Calu3 (cell line): ENCODE data around the gene HRH1. TPM values are rescaled to one million over a fixed set of nuclear protein-coding genes. Genes with fewer than 3 reads are reported as not detected.

Experiments used
- BruUV-seq: library from RNA; stranded (reverse); fragments of 400-500 nt; replicated peaks from 2 replicates; lab custom pipeline; 2021; lab: Mats Ljungman, UMichigan
- CTCF ChIA-PET: fragments of 300-600 bp; sonication (Branson Sonifier 250); formaldehyde crosslinking; loops from one replicate; lab custom pipeline; 2022; ENCODE audit warnings: antibody characterized with exemption; lab: Charles Lee
- DNase-seq: peaks from one replicate; pipeline ENCODE4 v3.0.0; 2022
- H3K27ac Mint-ChIP-seq: one replicate; pipeline ENCODE4 v1.8.0; 2022; ENCODE audit warnings: mixed read lengths; ENCODE audit not compliant: unreplicated experiment
- H3K27me3 Mint-ChIP-seq: one replicate; pipeline ENCODE4 v1.8.0; 2022; ENCODE audit warnings: mixed read lengths; ENCODE audit not compliant: unreplicated experiment
- H3K36me3 Mint-ChIP-seq: one replicate; pipeline ENCODE4 v1.8.0; 2022; ENCODE audit warnings: mild to moderate bottlenecking, moderate library complexity, mixed read lengths; ENCODE audit not compliant: insufficient read depth, unreplicated experiment
- H3K4me1 Mint-ChIP-seq: one replicate; pipeline ENCODE4 v1.8.0; 2022; ENCODE audit warnings: mild to moderate bottlenecking, low read depth, mixed read lengths; ENCODE audit not compliant: unreplicated experiment
- H3K4me3 Mint-ChIP-seq: one replicate; pipeline ENCODE4 v1.8.0; 2022; ENCODE audit warnings: mild to moderate bottlenecking, low read depth, moderate library complexity, mixed read lengths; ENCODE audit not compliant: unreplicated experiment
- H3K9me3 Mint-ChIP-seq: one replicate; pipeline ENCODE4 v1.8.0; 2022; ENCODE audit warnings: low read depth, mixed read lengths; ENCODE audit not compliant: unreplicated experiment
- intact Hi-C: fragments of 100-400 bp; cut with micrococcal nuclease; formaldehyde crosslinking; loops from one replicate; pipeline ENCODE4 v1.10.0; 2022; ENCODE audit not compliant: unreplicated experiment
- total RNA-seq: library from RNA; stranded (reverse); gene quantifications from 2 replicates; pipeline ENCODE4 v1.2.3, GENCODE V29; 2022
- TF ChIP-seq, protein P1 (sequence below): fragments of 200-600 bp; IDR thresholded peaks from one replicate; pipeline ENCODE4 v1.8.0; 2022; ENCODE audit warnings: antibody characterized with exemption; ENCODE audit not compliant: unreplicated experiment

The HRH1 gene
- total RNA-seq, 1 experiment from 2014 or later: 9.1 TPM

DNA sequence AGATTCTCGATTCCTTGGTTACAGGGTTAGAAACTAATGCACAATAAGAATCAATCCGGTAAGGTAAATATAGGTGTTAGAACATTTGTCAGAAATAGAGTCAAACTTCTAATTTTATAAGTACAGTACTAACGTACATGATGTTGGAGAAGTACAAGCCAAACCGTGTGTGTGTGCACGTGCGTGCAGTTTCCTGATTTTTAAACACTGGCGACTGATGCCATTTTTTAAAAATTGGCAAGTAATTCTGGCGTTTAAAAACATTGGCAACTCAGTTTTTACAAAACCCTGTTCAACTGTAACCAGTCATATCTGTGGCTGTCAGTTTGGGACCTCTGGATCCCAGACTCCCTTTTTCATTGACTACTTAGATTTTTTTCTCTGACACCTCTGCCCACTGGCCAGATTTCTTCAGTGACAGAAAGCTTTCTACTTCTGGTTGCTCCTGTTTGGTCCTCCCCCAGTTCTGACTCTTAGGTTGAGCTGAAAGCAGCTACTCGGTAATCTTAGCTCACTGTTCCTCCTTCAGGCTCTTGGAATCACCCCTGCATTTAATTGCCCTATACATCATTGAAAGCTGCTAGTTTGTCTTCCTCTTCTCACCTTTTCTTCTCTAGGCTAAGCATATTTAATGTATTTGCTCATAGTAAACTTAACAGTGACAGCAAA is 118.7 kb downstream of the HRH1 start:
- H3K36me3 Mint-ChIP-seq: peaks cover 20% of the 10 kb centered on the region
- no TSS peak for BruUV-seq
- intact Hi-C loops: no loop called here
- DNase-seq: no peak
- CTCF ChIA-PET: no interaction called here
- H3K27me3 Mint-ChIP-seq: no peaks in the 10 kb centered on the region
- H3K9me3 Mint-ChIP-seq: no peaks in the 10 kb centered on the region
- peak overlapping the region; percentile 93 for H3K4me3 Mint-ChIP-seq
- peak overlapping the region; percentile 95 for H3K27ac Mint-ChIP-seq
- peaks cover 35% of the 10 kb centered on the region for H3K4me1 Mint-ChIP-seq
- TF ChIP-seq, protein P1, sequence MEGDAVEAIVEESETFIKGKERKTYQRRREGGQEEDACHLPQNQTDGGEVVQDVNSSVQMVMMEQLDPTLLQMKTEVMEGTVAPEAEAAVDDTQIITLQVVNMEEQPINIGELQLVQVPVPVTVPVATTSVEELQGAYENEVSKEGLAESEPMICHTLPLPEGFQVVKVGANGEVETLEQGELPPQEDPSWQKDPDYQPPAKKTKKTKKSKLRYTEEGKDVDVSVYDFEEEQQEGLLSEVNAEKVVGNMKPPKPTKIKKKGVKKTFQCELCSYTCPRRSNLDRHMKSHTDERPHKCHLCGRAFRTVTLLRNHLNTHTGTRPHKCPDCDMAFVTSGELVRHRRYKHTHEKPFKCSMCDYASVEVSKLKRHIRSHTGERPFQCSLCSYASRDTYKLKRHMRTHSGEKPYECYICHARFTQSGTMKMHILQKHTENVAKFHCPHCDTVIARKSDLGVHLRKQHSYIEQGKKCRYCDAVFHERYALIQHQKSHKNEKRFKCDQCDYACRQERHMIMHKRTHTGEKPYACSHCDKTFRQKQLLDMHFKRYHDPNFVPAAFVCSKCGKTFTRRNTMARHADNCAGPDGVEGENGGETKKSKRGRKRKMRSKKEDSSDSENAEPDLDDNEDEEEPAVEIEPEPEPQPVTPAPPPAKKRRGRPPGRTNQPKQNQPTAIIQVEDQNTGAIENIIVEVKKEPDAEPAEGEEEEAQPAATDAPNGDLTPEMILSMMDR: no peak

DNA sequence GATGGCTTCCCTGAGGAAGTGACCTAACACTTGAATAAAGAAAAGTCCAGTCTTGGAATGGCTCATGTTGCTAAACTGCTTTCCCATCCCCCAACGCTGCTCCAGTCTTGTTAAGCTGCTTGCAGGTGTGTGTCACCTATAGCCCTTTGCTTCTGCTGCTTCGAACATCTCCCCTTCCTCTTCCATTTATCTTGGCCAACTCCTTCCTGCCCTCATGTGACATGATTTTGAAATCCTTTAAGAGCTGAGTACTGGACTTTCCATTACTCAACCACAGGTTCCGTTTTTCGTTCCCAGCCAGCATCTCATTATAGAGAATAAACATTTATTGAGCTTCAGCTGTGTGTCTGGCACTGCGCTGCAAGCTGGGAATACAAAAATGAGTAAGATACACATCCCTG is 119.6 kb downstream of the HRH1 start:
- DNase-seq: no peak
- intact Hi-C loops: no loop called here
- peaks cover 35% of the 10 kb centered on the region for H3K4me1 Mint-ChIP-seq
- BruUV-seq: no TSS peak
- no peaks in the 10 kb centered on the region for H3K9me3 Mint-ChIP-seq
- TF ChIP-seq, protein P1: no peak
- peaks cover 20% of the 10 kb centered on the region for H3K36me3 Mint-ChIP-seq
- CTCF ChIA-PET: no interaction called here
- H3K27ac Mint-ChIP-seq: no peak overlapping the region
- peak overlapping the region; percentile 93 for H3K4me3 Mint-ChIP-seq
- no peaks in the 10 kb centered on the region for H3K27me3 Mint-ChIP-seq

DNA sequence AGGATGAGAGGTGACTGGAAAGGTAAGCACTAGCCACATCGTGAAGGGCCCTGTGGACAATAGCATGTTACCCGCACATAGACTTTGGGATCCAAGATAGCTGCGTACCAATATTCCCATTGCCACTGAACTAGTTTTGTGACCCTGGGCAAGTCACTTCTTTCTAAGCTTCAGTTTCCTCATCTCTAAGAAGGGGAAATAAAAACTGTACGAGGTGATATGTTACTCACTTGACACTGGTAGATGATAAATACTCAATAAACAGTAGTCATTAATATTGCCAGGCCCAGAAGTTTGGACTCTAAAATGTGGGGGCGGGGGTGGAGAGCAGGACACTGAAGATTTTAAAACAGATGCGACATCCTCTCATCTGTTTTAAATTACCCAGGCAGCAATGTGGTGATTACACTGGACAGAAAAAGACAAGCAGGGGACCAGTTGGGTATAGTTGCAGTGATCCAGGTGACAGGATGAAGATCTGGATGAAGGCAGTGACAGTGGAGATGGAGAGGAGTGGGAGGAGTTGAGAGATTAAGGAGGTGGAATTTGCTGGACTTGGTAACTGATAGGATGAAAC is 120.4 kb downstream of the HRH1 start:
- Mint-ChIP-seq H3K9me3 (no peaks in the 10 kb centered on the region), H3K4me1 (peaks cover 35% of the 10 kb centered on the region), H3K27ac (no peak overlapping the region), H3K4me3 (no peak overlapping the region), H3K36me3 (peaks cover 20% of the 10 kb centered on the region), H3K27me3 (no peaks in the 10 kb centered on the region)
- TF ChIP-seq, protein P1: no peak
- no TSS peak for BruUV-seq
- CTCF ChIA-PET: no interaction called here
- intact Hi-C loops: no loop called here
- DNase-seq: no peak

DNA sequence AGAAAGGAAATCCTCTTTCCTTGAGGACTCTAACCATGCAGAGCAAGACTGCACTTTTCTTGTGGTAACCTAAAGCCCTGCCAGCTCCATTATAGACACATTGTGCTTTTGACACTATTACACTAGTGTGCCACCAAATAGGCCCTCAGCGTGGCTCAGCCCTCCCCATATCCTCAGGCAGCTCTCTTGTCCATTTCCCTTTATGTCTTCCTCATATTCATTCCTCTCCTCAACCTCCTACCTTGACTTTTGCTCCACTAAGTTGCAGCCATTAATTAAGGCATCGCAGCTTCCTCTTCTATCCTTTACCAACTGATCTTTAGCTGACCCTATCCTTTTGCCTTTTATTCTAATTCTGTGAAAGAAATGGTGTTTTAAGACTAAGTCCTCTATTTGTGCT is 121.6 kb downstream of the HRH1 start:
- Mint-ChIP-seq H3K9me3 (no peaks in the 10 kb centered on the region), H3K27me3 (no peaks in the 10 kb centered on the region), H3K36me3 (peaks cover 20% of the 10 kb centered on the region), H3K4me1 (peaks cover 35% of the 10 kb centered on the region), H3K27ac (no peak overlapping the region), H3K4me3 (no peak overlapping the region)
- TF ChIP-seq, protein P1: no peak
- CTCF ChIA-PET: no interaction called here
- intact Hi-C loops: no loop called here
- BruUV-seq: no TSS peak
- no peak for DNase-seq
